Stimulated activated CD8-positive, alpha-beta memory T cell treated with anti-CD3 and anti-CD28 coated beads, Interleukin-7, amount 100 ng/mL, for 48 hours (primary cell): Measurements from ENCODE around the gene FCN1.

ENCODE experiments used
- DNase-seq, 2 donors: peaks; one replicate each; pipeline ENCODE4 v3.0.0-alpha.2; 2020; ENCODE audit warnings: low read depth in 1 of 2; ENCODE audit errors: extremely low read depth in 1 of 2

FCN1 gene

DNA sequence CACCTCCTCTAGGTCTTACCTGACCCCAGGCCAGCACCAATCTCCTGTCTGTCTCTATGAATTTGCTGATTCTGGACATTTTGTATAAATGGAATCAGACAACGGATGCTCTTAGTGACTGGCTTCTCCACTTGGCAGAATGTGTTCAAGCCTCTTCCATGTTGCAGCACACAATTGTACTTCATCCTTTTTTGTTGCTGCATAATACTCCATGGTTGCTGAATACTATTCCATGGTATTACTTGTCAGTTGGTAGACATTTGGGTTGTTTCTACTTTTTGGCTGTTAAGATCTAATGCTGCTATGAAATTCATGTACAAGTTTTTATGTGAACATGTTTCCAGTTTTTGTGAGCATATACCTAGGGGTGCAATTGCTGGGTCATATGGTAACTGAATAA is 34.3 kb upstream of the FCN1 start:
- DNase-seq, result no peak

DNA sequence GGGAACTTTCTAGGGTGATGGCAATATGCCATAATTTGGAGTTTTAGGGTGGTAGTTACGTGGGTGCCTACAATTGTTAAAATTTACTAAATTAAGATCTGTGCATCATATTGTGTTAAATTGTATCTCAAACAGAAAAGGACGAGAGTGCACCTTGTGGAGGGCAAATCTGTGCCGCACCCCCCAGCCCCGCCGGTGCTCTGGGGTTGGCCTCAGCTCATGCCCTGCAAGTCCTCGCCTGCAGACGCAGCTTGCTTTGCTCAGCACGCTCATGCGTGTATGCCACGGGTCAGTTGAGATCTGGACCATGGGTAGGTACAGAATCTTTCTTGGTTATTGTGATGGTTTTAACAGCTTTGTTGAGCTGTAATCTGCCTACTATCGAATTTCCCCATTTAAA is 33.7 kb upstream of the FCN1 start:
- DNase-seq, result no peak

DNA sequence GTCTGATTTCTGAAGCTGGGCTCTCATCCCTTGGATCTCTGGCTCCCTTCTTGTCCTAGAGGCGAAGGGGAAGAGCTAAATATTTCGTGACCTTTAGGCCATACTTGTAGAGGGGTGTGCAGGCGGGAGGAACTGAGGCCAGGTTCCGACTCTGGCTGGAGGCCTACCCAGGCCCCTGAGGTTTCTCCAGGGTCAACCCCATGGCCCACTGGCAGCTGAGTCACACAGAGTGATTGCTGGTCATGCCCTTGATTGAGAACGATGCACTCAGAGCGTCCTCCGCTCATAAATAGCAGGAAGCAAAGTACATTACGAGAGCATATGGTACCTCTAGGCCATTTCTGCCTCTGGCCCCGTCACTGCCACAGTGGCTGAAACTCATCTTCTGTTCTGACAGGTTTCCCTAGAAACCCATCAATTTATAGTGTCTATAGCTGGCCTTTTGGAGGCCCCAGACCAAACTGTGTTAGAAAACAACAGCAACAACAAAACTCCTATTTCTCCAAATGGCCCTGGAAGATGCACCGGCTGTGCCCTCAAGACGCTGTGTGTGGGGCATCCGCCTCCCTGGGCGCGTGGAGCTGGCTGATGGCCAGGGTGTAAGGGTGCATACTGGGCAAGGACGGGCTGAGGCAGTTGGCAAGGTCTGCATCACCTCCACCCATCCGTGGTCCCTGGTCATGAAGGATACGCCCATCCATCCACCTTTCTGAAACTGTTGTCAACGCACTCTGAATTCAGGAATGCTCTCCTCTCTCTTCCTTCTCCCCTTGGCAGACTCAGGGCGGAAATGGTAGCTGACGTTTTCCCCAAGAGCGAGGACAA is 32.9 kb upstream of the FCN1 start:
- DNase-seq, result no peak

DNA sequence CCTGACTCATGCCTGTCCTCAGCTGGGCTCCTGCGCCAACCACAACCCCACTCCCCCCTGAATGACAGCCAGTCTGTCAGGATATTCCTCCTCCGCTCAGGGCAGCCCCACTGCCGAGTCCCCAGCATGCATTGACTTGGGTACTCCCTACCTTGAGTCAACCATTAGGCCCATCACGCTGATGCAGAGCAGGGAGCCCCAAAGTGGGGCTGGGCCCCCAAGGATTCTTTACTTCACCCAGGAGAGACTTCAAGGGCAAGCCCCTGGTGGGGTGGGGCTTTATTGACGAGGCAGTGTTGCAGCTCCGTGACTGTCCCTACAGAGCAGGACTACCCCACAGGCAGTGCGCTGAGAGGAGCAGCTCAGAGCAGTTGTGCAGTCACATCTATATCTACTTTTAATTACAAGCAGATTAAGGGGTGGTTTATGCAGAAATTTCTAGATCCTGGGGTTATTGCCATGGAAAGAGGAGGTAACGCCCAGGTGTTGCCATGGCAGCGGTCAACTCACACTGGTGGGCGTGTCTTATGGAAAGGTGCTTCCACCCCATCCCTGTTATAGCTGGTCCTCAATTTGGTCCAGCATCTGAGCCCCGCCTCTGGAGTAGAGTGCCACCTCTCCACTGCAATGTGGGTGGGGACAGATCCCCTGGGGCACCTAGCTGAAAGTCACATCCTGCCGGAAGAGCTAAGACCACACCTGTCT is 32.1 kb upstream of the FCN1 start:
- no peak for DNase-seq

DNA sequence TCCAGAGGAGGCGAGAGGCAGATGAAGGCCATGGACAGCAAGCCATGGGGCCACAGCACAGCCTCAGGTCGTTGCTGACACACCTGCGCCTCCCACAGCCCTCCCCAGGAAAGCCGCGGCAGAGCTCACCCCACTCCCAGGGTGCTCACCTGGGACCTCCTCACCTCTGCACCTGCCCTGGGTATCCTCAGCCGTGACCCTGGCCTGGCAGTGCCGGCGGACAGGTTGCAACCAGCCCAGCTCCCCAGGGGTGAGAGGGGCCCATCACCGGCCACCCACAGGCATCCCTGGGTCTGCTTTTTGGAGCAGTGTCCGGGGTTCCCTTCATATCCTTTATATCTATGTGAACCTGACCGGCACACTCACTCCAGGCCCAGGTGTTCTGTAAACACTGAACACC is 30.4 kb upstream of the FCN1 start:
- DNase-seq, result no peak

DNA sequence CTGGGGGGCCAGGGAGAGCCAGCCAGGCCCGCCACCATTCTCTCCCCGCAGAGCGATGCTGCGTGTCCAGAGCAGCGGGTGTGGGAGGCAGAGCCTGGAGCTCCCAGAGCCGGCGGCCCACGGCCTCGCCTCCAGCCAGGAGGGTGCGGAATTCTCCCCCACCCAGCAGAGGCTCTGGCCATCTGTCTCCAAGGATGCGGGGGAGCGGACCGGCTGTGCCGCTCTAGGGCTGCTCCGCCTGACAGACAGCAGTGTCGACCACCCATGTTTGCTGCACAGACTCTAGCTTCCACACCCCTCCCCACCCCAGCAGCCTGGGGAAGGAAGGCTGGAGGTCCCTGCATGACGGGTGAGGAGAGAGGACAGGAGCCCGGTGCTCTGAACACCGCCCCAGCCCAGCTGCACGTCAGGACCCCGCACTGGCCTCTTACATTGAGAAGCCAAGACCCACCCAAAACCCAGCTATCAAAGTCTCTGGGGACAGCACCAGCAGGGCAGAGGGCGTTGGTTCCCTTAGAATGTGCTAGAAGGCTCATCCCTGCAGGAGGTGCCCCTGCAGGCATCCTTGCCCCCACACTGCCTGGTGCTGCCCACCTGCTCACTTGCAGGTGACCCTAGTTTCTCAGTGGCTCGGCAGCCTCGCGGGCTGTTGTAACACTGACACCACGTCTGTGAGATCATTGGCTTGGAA is 29.7 kb upstream of the FCN1 start:
- DNase-seq, result no peak

DNA sequence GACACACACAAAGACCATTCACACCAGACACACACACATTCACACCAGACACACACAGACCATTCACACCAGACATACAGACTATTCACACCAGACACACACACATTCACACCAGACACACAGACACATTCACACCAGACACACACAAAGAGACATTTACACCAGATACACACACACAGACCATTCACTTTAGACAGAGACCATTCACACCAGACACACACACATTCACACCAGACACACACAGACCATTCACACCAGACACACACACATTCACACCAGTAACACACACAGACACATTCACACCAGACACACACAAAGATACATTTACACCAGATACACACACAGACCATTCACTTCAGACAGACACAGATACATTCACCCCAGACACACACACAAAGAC is 29.0 kb upstream of the FCN1 start:
- DNase-seq, result no peak

DNA sequence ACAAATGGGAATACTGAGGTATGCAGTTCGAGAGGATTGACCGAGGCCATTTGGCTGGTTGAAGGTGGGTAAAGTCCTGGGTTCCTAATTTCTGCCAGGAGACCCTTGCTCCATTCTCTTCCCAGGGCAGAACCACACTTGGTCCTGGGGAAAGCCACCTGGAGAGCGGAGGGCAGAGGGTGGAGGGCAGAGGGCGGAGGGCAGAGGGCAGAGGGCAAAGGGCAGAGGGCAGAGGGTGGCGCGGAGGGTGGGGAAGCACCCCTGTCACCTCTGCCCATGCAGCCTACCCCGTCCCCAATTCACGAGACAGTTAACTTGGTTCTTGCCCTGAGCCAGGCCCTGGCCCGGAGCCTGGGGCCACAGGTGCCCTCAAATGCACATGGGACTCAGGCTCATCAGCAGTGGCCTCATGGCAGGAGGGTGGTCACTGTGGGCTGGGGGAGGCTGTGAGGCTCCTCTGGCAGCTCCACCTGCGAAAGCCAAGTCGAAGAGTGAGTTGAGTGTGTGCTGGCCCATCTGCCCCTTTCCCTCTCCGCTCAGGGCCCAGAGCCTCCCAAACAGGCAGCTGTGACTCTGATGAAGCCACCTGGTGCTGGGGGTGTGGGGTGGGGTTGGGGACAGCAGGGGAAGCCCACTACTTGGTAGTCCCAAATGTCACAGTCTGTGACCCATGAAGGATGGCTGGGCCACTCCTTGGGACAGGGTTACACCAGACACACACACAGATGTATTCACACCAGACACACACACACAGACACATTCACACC is 28.0 kb upstream of the FCN1 start:
- no peak for DNase-seq

DNA sequence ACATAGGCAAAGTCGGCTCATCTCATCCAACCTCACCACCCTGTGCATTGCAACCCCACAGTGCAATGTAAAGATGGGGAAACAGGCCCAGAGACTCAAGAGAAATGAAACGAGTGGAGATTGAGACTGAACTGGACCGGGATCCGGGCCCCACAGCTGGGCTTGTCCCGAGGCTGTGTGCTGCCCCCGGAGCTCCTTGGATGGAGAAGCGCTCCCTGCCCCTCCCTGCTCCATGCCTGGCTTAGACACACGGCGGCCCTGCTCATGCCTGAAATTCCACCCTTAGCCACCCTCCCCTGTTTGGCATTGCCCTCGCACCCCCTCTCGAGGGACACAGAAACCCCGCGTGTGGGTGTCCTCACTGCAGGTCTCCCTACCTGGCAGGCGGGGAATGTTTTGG is 27.2 kb upstream of the FCN1 start:
- DNase-seq, result no peak

DNA sequence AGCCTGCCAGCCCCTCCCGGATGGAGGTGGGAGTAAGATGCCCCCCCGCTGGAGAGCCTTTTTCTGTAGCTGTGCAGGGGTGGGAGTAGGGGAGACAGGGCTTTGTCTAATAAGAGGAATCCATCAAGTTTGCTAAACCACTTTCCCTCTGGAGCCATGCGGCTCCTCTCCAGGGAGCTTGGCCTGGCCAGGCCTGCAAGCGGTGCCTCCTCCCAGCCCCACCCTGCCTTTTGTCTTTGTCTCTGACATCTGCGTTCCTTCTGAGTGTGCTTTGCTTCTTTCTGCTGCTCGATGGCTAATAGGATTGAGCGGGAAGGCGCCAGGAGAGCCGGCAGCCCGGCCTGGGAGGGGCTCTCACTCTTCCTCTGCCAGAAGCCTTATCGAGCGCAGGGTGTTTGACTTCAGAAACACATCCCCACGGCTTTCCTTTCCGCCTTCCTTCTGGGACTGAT is 26.7 kb upstream of the FCN1 start:
- no peak for DNase-seq

DNA sequence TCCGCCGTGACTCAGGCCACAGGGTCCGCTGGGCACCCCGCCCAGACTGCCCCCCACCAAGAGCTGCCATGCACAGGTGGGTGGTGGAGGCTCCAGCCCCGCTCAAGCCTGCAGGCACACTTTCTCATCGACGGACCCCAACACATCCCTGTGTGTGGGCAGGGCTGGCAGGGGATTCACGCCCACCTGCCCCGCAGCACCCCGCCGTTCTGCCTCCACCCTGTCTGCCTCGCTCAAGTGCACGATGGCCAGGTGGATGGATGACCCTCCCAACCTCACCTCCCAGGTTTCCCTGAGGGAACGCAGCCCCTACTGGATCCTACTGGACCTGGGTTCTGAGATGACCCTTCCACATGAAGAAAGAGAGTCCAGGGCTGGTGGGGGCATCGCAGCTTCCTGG is 26.1 kb upstream of the FCN1 start:
- DNase-seq, result no peak

DNA sequence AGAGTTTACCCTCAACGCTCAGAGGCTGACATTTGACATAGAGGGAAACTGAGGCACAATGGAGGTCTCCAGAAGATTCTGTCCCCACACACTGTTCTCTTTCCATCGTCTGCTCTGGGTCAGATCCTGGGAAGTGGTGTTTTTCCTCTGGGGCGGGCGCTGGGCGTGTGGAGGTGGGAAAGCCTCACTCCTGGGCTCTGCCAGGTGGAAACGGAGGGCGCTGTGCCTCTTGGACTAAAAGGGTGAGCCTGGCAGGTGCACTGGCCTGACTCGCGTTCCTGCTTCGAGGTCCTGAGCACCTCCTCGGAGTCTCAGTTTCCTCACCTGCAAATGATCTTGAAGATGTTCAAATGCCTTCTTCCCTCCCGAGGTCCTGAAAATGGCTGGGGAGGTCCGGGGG is 25.7 kb upstream of the FCN1 start:
- DNase-seq, result no peak

DNA sequence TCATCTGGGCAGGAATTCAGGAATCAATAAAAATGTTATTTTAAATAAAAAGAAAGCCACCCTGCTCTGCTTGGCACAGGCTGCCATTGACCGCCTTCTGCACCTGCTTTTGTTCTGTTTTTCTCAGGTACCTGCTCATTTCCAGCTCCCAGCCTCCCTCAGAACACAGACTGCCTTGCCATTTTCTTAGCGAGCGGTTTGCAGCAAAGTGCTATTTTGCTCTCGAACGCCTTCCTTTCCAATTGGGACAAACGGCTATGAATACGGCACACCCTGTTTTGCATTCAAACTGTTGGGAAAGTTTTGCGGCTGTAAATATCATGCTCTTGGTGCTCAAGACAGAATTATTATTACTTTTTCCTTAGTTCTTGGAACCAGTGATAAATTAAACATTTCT is 25.1 kb upstream of the FCN1 start:
- DNase-seq, result no peak

DNA sequence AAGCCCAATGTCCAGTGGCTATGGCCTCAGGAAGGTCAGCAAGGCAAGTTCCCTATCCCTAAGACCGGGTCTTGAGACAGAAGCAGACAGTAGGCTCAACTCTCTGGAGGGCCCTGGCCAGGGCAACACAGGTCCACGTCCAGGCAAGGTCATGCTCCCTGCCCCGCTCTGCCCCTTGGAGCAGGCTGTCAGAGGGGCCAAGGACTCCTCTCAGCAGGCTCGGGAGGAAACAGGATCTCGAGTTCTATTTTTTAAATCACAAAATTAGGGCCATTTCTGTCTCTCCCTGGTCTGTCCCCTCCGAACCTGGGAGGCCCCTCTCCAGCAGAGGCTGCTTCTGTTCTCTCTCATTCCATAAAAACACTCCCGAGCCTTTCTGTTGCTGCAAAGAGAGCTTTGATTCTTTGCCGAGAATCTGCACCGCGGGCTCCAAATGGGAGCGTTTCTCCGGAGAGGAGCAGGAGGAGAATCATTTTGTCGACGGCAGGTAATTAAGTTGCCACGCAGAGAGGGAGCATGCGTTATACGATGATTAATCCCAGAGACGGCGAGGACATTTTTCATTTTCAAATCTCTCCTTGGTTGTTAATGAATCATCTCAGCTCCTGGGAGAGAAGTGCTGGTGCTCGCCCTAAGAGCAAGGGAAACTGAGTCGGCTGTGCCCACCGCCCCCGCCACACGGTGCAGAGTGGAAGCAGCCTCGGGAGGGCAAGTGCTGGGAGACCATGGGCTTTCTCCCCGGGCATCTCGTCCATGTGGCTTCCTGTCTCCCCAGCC is 24.5 kb upstream of the FCN1 start:
- DNase-seq, result no peak

DNA sequence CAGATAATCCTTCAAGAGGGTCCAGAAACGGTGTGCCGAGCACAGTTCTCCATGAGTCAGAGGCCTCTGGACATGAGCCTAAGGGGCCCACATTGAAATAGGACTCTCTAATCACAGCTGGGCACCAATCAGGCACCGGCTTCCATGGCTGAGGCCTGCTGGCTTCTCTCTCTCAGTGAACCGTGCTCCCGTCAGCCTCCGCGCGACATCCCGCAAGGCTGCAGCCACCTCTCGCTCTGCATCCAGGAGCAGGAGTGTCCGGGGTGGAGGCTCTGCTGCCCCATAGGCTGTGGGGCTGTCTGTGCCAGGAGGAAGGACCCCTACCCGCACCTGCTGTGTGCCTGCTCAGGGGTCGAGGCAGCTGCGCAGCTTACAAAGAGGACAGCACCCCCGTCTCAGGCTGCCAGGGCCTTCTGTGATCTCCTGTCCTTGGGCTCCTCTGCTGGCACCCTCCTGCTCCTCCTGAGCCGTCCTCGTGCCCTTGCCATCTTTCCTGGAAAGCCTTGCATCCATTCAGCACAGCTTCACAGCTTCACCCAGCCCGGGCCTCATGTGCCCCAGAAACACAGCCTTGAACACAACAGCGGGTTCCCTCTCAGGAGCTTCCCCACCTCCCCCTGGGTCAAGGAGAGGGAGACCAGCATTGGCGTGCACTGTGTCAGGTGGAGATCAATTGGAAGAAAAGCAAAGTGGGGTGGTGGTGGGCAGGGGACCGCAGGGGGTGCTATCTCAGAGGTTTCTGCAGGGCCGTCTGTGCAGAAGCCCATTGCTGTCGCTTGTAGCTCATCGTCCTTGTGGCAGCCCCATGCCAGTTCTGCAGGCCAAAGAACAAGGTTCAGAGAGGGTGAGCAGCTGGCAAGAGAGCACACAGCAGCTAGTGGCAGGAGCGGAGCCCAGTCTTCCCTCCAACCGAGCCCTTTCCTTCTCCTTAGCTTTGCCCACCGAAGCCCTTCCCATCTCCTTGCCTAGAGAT is 22.8 kb upstream of the FCN1 start:
- no peak for DNase-seq

DNA sequence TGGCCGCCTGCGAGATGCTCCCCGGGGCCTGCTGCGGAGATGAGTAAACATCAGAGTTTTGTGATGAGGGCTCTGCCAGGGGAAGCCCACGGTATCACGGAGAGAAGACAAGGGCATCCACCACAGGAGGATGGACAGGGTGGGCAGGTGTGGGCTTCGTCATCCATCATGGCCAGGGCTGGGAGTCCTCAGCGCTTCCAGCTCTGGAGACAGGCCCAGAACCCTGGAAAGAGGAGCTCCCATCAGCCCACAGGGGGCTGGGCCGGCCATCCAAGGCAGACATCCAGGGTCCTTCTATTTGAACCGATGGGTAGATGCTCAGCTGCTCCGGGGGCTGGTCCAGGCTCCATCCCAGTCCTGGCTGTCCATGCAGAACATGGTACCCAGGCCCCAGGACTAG is 22.1 kb upstream of the FCN1 start:
- no peak for DNase-seq

DNA sequence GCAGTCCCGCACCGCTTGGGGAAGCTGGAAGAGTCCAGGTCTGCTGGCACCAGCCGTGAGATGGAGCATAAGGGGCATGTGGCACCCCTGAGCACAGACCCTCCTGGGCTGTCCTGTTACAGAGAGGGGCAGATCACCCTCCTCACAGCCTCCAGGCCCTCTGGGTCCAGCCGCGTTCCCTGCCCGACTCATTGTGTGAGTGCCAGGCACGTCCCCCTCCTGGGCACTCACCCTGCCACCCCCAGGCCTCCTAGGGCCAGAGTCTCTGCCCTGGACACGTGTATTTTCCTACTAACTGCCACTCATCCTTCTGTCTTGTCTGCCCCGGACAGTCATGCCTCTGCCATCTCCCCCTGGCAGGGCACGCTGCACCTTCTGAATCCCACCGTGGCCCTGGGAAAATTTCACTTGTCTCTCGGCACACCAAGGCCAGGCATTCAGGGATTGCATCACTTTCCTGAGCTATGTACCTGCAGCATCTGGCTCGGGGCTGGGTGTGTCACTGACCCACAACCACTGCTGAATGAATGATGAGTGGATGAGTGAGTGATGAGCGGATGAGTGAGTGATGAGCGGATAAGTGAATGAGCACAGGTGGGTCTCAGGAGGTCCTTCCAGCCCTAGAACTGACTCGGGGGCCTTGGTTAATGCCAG is 21.5 kb upstream of the FCN1 start:
- no peak for DNase-seq

DNA sequence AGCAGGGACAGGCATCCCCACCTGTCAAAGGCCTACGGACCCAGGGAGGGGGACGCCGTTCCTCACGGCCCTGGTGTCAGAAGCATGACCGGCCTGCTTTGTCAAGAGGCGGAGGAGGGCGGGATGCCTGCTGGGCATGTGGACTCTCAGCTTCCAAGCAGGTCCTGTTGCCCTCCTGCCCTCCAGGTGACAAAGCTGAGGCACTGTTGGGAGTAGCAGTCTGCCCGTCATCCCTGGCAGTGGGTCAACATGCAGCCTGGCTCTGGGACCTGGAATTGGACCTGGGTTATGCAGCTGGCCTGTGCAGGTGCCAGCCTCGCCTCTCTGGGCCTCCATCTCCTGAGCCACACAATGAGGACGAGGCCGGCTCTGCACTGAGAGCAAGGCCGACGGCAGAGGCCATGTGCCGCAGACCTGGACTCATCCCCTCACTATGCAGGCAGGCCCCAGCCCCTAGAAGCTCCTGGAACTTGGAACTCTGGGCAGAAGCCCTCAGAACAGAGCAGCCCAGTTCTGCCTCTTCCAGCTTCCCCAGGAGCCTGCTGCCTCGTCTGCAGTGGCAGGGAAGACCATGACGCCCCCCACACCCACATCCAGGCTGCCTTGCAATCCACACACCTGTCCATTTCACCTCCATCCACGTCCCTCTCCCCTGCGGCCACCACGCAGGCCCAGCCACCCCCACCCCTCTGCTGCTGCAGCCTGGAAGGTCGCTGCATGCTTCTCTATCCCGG is 20.8 kb upstream of the FCN1 start:
- no peak for DNase-seq
